IPS-20b (cell line): Measurements from ENCODE around the gene RASEF.

ENCODE experiments used
- H3K27ac ChIP-seq: one replicate; pipeline ENCODE4 v1.5.1; 2013; ENCODE audit warnings: low read length
- H3K27me3 ChIP-seq: 2 replicates; pipeline ENCODE4 v1.6.1; 2013; ENCODE audit warnings: mild to moderate bottlenecking, low read length, inconsistent platforms; ENCODE audit not compliant: insufficient read depth
- H3K36me3 ChIP-seq: 2 replicates; pipeline ENCODE4 v1.6.1; 2013; ENCODE audit warnings: low read depth, mild to moderate bottlenecking, inconsistent platforms, low read length, moderate library complexity; ENCODE audit not compliant: insufficient read depth
- H3K4me1 ChIP-seq: 2 replicates; pipeline ENCODE4 v1.6.1; 2013; ENCODE audit warnings: mild to moderate bottlenecking, control low read depth, inconsistent platforms, low read length, moderate library complexity; ENCODE audit not compliant: insufficient read depth
- H3K4me3 ChIP-seq: 2 replicates; pipeline ENCODE4 v1.5.1; 2013; ENCODE audit warnings: mild to moderate bottlenecking, low read length, inconsistent platforms
- H3K9ac ChIP-seq: 2 replicates; pipeline ENCODE4 v1.6.1; 2013; ENCODE audit warnings: low read depth, mild to moderate bottlenecking, inconsistent platforms, low read length, moderate library complexity
- H3K9me3 ChIP-seq: 2 replicates; pipeline ENCODE4 v1.6.1; 2013; ENCODE audit warnings: mild to moderate bottlenecking, low read depth, low read length, inconsistent platforms; ENCODE audit not compliant: insufficient read depth

The RASEF gene

DNA sequence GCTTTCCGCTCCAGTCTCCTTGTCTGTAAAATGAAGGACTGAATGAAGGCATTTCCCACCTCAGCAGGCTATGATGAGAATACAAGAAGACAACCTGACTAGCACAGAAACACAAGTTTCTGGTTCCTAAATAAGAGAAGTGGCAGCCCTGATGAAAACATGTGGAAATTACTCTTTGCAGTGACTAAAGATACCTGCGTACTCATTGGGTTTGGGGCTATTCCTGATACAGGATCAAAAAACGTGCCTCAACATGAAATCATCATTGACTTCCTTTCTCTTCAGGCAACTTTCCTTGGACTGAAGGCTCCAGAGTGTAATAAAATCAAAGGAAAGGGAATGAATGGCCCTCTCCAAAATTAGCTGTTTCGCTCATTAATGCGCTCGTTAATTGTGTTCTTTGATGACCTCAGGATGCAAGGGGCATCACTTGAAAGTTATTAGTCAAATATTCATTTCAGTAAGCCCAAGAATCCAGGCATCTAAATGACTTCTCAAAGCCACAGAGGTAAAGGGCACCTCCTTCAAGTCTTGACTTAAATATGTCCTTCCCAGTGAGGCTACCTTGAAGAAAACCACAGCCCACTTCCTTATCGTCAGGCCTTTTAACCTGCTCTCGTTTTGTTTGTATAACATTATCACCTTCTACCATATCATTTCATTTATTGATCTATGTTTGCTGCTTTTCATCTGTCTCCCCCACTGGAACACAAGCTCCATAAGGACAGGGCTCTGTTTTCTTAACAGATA, 68.9 kb downstream of the RASEF start:
- Histone ChIP-seq H3K4me3 (no peak overlapping the region), H3K36me3 (no peaks in the 10 kb centered on the region), H3K9me3 (no peaks in the 10 kb centered on the region), H3K27me3 (no peaks in the 10 kb centered on the region), H3K9ac (no peak overlapping the region), H3K27ac (no peak overlapping the region), H3K4me1 (no peaks in the 10 kb centered on the region)

GRCh38 chr9:82991671-82992070, 71.3 kb downstream of the RASEF start:
- Histone ChIP-seq H3K4me1 (no peaks in the 10 kb centered on the region), H3K27ac (no peak overlapping the region), H3K36me3 (no peaks in the 10 kb centered on the region), H3K4me3 (no peak overlapping the region), H3K9me3 (no peaks in the 10 kb centered on the region), H3K9ac (no peak overlapping the region), H3K27me3 (no peaks in the 10 kb centered on the region)

DNA sequence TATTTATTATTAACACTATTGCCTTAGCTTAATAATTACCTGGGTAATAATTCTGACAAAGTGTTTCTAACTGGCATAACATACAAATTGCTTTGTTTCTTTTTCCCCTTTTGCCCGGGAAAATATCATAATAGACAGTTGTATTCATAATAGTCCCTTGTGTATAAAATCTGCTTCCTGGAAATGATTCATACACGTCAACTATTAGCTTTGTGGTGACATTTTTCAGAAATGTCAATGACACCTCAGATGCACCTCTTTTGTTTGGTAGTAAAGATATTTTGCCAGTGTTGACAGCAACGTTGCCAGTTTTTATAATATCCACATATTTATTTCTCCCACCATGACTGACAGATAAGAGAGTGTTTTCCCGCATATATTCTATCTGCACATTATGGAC, 73.0 kb downstream of the RASEF start:
- Histone ChIP-seq H3K9ac (no peak overlapping the region), H3K9me3 (no peaks in the 10 kb centered on the region), H3K4me3 (no peak overlapping the region), H3K27ac (no peak overlapping the region), H3K4me1 (no peaks in the 10 kb centered on the region), H3K36me3 (no peaks in the 10 kb centered on the region), H3K27me3 (no peaks in the 10 kb centered on the region)

- H3K9ac ChIP-seq, result no peak overlapping the region
- no peaks in the 10 kb centered on the region for H3K9me3 ChIP-seq
- H3K4me3 ChIP-seq, result no peak overlapping the region
- no peaks in the 10 kb centered on the region for H3K27me3 ChIP-seq
- H3K4me1 ChIP-seq, result no peaks in the 10 kb centered on the region
- H3K36me3 ChIP-seq, result no peaks in the 10 kb centered on the region
- H3K27ac ChIP-seq, result no peak overlapping the region
Measured at GRCh38 chr9:82988488-82988887, 74.5 kb downstream of the RASEF start.

DNA sequence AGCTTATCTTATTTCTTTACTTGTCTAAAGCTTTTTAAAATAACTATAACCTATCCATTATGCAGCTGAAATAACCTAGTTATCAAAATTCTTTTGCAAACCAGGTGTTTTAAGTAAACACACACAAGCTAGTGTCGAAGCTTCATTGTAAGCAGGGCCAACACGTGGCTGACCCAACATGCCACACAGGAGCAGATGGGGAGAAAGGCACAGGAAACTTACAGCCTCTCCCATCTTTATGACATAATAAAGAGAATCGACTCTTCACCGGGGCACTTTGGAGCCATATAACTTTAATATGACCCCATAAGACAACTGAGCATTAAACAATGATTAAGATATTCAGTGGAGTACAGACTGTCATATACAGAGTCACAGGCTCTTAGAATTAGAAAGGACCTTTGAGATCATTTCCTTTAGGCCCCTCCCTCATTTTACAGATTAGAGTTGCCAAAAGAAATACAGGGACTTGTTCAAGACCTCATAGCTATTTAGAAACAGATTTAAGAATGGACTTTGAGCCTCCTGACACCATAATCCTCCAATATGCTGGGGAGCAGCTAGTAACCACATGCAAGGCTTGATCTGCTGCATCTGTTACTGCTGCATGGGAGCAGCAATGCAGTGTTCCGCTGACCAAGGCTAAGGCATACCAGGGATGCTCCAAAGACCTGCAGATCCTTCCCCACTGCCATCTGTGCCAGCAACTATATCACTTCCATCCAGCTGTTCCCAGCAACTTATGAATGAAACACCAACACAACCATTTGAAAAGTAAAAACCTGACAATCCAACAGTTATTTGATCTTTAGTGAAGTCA, 75.4 kb downstream of the RASEF start:
- H3K9me3 ChIP-seq, result no peaks in the 10 kb centered on the region
- H3K36me3 ChIP-seq, result no peaks in the 10 kb centered on the region
- H3K27ac ChIP-seq, result no peak overlapping the region
- no peaks in the 10 kb centered on the region for H3K4me1 ChIP-seq
- H3K27me3 ChIP-seq, result no peaks in the 10 kb centered on the region
- no peak overlapping the region for H3K9ac ChIP-seq
- no peak overlapping the region for H3K4me3 ChIP-seq

DNA sequence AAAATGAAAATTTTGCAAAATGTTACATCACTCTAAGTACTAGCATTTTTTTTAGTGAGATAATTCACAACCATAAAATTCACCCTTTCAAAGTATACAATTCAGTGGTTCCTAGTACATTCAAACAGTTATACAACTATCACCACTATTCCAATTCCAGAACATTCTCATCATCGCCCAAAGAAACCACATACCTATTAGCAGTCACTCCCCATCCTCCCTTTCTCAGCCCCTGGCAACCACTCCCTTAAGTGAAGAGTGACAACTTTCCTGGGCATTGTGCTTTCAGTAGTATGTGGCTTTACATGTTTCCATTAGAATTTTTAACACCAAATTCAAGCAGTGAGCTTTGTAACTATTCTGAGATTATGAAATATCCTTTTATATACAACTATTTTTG, 81.4 kb downstream of the RASEF start:
- Histone ChIP-seq H3K4me1 (no peaks in the 10 kb centered on the region), H3K9ac (no peak overlapping the region), H3K27ac (no peak overlapping the region), H3K9me3 (no peaks in the 10 kb centered on the region), H3K27me3 (no peaks in the 10 kb centered on the region), H3K36me3 (no peaks in the 10 kb centered on the region), H3K4me3 (no peak overlapping the region)

GRCh38 chr9:82975176-82975575, 87.8 kb downstream of the RASEF start:
- Histone ChIP-seq H3K27me3 (no peaks in the 10 kb centered on the region), H3K36me3 (no peaks in the 10 kb centered on the region), H3K27ac (no peak overlapping the region), H3K4me3 (no peak overlapping the region), H3K9me3 (no peaks in the 10 kb centered on the region), H3K4me1 (no peaks in the 10 kb centered on the region), H3K9ac (no peak overlapping the region)

DNA sequence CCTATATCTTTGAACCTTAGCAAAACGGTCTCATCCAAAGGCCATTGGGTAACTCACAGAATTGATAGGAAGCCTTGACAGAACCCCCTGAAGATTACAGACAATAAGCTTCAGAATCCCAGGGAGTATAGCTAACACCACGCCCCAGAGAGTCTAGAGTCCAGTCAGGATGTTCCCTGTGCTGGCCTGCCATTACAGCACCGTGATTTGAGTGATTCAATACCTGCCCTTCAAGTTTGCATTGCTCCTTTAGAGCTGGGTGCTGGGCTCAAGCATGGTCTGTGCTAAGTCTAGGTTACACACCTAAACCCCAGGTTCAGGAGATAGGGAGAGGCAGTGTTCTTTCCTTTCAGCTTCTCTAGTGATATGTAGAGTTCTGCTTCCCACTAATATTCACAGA, 90.5 kb downstream of the RASEF start:
- no peak overlapping the region for H3K9ac ChIP-seq
- H3K27ac ChIP-seq, result no peak overlapping the region
- H3K9me3 ChIP-seq, result no peaks in the 10 kb centered on the region
- H3K4me1 ChIP-seq, result no peaks in the 10 kb centered on the region
- no peak overlapping the region for H3K4me3 ChIP-seq
- no peaks in the 10 kb centered on the region for H3K36me3 ChIP-seq
- H3K27me3 ChIP-seq, result no peaks in the 10 kb centered on the region

DNA sequence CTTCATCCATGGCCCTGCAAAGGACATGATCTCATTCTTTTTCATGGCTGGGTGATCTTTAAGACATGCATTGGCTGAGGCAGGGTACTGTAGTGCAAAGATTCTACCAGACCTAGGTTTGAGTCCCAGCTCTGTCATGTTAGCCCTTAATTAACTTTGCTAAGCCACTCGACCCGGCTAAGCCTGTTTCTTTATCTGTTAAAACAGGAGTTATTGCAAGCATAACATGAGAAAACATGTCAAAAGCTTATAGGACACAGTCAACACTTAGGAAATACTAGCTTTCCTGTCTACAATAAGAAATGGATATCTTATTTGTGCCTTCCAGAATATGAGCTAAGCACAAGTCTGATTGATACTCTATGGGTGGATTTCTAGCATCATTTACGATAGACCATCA, 92.6 kb downstream of the RASEF start:
- H3K9ac ChIP-seq, result no peak overlapping the region
- no peaks in the 10 kb centered on the region for H3K4me1 ChIP-seq
- no peak overlapping the region for H3K4me3 ChIP-seq
- no peaks in the 10 kb centered on the region for H3K27me3 ChIP-seq
- H3K27ac ChIP-seq, result no peak overlapping the region
- no peaks in the 10 kb centered on the region for H3K36me3 ChIP-seq
- H3K9me3 ChIP-seq, result no peaks in the 10 kb centered on the region

DNA sequence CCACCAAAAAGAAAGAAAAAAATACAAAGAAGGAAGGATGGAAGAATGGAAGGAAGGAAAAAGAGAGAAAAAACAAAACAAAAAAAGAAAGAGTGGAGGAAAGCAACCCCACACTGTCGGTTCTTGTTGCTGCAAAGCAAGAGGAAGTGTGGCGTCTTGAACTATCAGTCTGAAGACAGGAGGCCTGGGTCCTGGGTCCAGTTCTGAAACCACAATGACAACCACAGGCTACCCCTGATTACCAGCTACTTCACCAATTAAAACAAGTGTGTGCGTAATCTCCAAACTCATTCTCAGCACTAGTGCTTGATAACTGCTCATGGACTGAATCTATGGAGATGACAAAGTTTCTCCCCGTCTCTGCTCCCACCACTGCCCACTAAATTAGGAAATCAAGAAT, 93.7 kb downstream of the RASEF start:
- Histone ChIP-seq H3K4me3 (no peak overlapping the region), H3K27me3 (no peaks in the 10 kb centered on the region), H3K9ac (no peak overlapping the region), H3K4me1 (no peaks in the 10 kb centered on the region), H3K9me3 (no peaks in the 10 kb centered on the region), H3K36me3 (no peaks in the 10 kb centered on the region), H3K27ac (no peak overlapping the region)

- no peaks in the 10 kb centered on the region for H3K4me1 ChIP-seq
- H3K9ac ChIP-seq, result no peak overlapping the region
- H3K9me3 ChIP-seq, result no peaks in the 10 kb centered on the region
- H3K36me3 ChIP-seq, result no peaks in the 10 kb centered on the region
- no peaks in the 10 kb centered on the region for H3K27me3 ChIP-seq
- no peak overlapping the region for H3K27ac ChIP-seq
- no peak overlapping the region for H3K4me3 ChIP-seq
Measured at GRCh38 chr9:82968816-82969215, 94.1 kb downstream of the RASEF start.

GRCh38 chr9:82968388-82968787, 94.6 kb downstream of the RASEF start:
- Histone ChIP-seq H3K27me3 (no peaks in the 10 kb centered on the region), H3K9ac (no peak overlapping the region), H3K4me1 (no peaks in the 10 kb centered on the region), H3K4me3 (no peak overlapping the region), H3K36me3 (no peaks in the 10 kb centered on the region), H3K27ac (no peak overlapping the region), H3K9me3 (no peaks in the 10 kb centered on the region)
